Breast epithelium (tissue), 4 donors: Measurements from ENCODE around the gene CHN2. TPM values are rescaled to one million over a fixed set of nuclear protein-coding genes. Genes with fewer than 3 reads are reported as not detected.

Experiments
- DNase-seq, 2 donors: peaks; one replicate each; pipeline ENCODE4 v3.0.0-alpha.2; 2019; ENCODE audit warnings: low spot score in 2 of 2
- H3K27ac ChIP-seq, 2 donors: fragments of 200-600 bp; sonication (generic) in 1 of 2; one replicate each; pipeline ENCODE4 v1.5.1; 2016 to 2019; ENCODE audit warnings: mild to moderate bottlenecking in 1 of 2
- H3K27me3 ChIP-seq, 2 donors: fragments of 200-600 bp; sonication (generic) in 1 of 2; one replicate each; pipeline versions ENCODE4 v1.5.1 to v1.6.0; 2017 to 2019; ENCODE audit warnings: control low read depth in 1 of 2, mild to moderate bottlenecking in 1 of 2
- H3K36me3 ChIP-seq: fragments of 200-600 bp; one replicate; pipeline ENCODE4 v1.5.1; 2019
- H3K4me1 ChIP-seq, 2 donors: fragments of 200-600 bp; sonication (generic); one replicate each; pipeline ENCODE4 v1.5.1; 2016 to 2019; ENCODE audit warnings: control low read depth in 1 of 2
- H3K4me3 ChIP-seq, 3 donors: fragments of 200-600 bp; sonication (generic); 1 replicate in 2 of 3; 2 replicates in 1 of 3; pipeline ENCODE4 v1.5.1; 2016 to 2019; ENCODE audit warnings: mild to moderate bottlenecking in 3 of 3, moderate library complexity in 2 of 3
- H3K9me3 ChIP-seq, 2 donors: fragments of 200-600 bp; sonication (generic) in 1 of 2; one replicate each; pipeline ENCODE4 v1.5.1; 2016 to 2019; ENCODE audit warnings: control low read depth in 1 of 2
- POLR2A ChIP-seq: fragments of 450-650 bp; IDR thresholded peaks from one replicate; pipeline ENCODE4 v1.6.1; 2016; ENCODE audit warnings: antibody characterized with exemption, mild to moderate bottlenecking, moderate library complexity
- POLR2AphosphoS5 ChIP-seq, 3 donors: sonication (generic); formaldehyde crosslinking; IDR thresholded peaks; one replicate each; pipeline ENCODE4 v1.6.1; 2017; ENCODE audit warnings: antibody characterized with exemption in 3 of 3
- intact Hi-C: fragments of 100-400 bp; cut with DNase I; formaldehyde crosslinking; loops from one replicate; pipeline ENCODE4 v1.15.1; 2023; ENCODE audit warnings: low total_unique reads
- total RNA-seq, 3 donors: library from RNA; depleted of rRNA; stranded (reverse); fragments of >200 nt; gene quantifications; one replicate each; pipeline ENCODE4 v1.1.0, GENCODE V29; 2016
- TF ChIP-seq, protein P1 (sequence below), 3 donors: fragments of 450-650 bp; IDR thresholded peaks; one replicate each; pipeline ENCODE4 v1.5.1; 2016 to 2017; ENCODE audit warnings: antibody characterized with exemption in 3 of 3, mild to moderate bottlenecking in 3 of 3, moderate library complexity in 3 of 3

Gene CHN2
- total RNA-seq, 3 donors from 2014 or later: 6.3 to 17.1 (median 7.9) TPM

DNA sequence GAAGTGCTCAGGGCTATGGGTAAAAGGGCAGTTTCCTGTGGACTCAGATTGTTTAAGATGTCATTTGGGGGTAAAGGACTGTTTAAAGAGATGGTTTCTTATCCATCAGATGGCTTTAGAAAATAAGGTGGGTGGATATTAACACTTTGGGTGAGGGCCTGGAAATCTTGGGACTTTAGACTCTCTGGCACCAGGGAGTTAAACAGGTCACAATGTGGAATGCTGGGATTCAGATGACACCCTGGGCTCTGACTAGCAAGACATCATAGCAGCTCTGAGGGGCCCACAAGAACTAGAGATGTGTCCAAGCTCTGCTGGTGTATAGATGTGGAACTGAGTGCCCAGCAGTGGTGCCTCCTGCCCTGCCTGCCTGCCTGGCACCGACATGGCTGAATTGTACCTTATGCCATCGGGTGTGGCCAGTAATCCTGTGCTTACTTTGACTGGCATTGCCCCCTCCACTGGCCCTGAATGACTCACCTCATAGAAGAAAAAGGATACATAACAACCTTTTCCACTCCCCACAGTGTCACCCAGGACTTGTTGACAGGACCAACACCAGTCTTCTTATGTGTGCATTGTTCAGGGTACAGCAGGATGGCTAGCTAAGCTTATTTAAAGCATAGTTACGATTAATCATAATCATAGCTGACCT lies 269.1 kb downstream of the CHN2 start:
- H3K27ac ChIP-seq: no peak overlapping the region
- no peaks in the 10 kb centered on the region for H3K9me3 ChIP-seq

DNA sequence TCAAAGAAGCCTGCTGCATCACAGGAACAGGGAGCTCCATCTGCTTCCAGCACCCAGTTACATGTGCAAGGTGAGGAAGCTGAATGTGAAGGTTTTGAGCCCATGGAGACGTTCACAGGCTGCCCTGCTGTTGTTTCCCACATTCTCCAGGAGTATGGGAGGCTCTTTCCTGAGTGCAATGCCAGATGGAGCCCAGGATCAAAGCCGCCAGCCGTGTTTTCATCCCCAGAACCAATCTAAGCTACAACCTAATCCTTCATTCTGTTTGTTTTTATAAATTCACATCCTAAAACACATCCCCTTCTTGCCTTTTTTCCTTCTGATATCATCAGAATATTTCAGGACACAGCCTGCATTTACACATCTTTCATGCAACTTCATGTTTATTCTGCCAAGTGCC lies 270.2 kb downstream of the CHN2 start:
- Histone ChIP-seq H3K4me1 (no peaks in the 10 kb centered on the region), H3K36me3 (no peaks in the 10 kb centered on the region), H3K9me3 (no peaks in the 10 kb centered on the region), H3K27ac (no peak overlapping the region), H3K4me3 (no peak overlapping the region), H3K27me3 (no peaks in the 10 kb centered on the region)
- DNase-seq: no peak
- intact Hi-C loops: no loop called here
- TF ChIP-seq, protein P1, sequence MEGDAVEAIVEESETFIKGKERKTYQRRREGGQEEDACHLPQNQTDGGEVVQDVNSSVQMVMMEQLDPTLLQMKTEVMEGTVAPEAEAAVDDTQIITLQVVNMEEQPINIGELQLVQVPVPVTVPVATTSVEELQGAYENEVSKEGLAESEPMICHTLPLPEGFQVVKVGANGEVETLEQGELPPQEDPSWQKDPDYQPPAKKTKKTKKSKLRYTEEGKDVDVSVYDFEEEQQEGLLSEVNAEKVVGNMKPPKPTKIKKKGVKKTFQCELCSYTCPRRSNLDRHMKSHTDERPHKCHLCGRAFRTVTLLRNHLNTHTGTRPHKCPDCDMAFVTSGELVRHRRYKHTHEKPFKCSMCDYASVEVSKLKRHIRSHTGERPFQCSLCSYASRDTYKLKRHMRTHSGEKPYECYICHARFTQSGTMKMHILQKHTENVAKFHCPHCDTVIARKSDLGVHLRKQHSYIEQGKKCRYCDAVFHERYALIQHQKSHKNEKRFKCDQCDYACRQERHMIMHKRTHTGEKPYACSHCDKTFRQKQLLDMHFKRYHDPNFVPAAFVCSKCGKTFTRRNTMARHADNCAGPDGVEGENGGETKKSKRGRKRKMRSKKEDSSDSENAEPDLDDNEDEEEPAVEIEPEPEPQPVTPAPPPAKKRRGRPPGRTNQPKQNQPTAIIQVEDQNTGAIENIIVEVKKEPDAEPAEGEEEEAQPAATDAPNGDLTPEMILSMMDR (IDR thresholded peaks at IDR 0.05): no peak
- TF ChIP-seq POLR2AphosphoS5 (IDR thresholded peaks at IDR 0.05) (no peak), POLR2A (no peak)

More for the DNA sequence above, 269.1 kb downstream of the CHN2 start:
- TF ChIP-seq POLR2A: no peak
- TF ChIP-seq, protein P1 (IDR thresholded peaks at IDR 0.05): no peak
- no peak for TF ChIP-seq POLR2AphosphoS5 (IDR thresholded peaks at IDR 0.05)
- H3K27me3 ChIP-seq: no peaks in the 10 kb centered on the region
- no peak overlapping the region for H3K4me3 ChIP-seq
- H3K4me1 ChIP-seq: no peaks in the 10 kb centered on the region
- no peak for DNase-seq
- H3K36me3 ChIP-seq: no peaks in the 10 kb centered on the region
- intact Hi-C loops: no loop called here

DNA sequence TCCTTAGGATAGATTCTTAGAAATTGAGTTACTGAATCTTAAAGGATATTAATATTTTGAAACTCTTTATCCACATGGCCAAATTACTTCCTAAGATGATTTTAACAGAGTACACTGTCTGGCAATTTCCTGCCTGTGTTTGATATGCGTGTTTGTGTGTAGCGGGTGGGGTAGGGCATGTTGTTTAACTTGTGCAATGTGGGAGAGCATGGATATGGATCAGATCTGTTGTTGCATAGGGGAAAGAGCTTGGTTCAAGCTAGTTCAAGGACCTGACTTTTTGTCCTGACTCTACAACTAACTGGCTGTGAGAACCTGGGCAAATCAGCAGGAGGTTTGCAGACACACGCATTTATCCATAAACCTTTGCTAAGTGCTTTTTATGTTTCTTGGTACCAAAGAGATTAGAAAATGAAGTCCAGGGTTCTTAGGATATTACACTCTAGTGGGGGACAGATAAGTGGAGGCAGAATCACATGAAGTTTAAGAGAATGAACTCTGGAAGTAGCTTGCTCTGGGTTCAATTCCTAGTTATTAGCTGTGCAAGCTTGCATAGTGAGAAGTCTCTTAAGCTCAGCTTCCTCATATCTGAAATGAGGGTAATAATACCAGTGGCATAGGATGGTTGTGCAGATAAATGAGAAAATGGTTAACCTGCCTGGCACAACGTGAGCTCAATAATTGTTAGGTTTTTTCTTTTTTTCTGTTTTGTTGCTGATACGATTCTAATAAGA lies 272.8 kb downstream of the CHN2 start:
- H3K36me3 ChIP-seq: no peaks in the 10 kb centered on the region
- no peaks in the 10 kb centered on the region for H3K4me1 ChIP-seq
- H3K9me3 ChIP-seq: no peaks in the 10 kb centered on the region
- intact Hi-C loops: no loop called here
- H3K27me3 ChIP-seq: no peaks in the 10 kb centered on the region
- TF ChIP-seq POLR2A (no peak), POLR2AphosphoS5 (IDR thresholded peaks at IDR 0.05) (no peak)
- TF ChIP-seq, protein P1 (IDR thresholded peaks at IDR 0.05): no peak
- no peak overlapping the region for H3K4me3 ChIP-seq
- DNase-seq: no peak
- no peak overlapping the region for H3K27ac ChIP-seq

DNA sequence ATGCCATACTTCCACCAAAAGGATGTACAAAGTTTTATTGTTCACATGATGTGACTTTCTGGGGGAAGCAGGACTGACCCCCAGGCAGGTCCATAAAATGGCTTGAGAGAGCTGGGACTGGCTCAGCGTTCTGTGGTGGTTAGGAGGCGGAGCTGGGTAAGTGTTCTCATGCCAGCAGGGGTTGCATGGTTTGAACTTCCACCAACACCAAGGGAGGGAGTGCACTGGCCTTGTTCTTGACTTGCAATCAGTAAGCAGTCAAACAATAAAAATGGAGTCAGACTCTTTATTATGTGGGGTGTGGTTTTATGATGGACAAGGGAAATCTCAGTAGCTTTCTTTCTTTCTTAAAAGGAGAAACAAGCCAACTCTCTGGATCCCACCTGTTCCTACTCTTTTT lies 273.6 kb downstream of the CHN2 start:
- H3K27me3 ChIP-seq: no peaks in the 10 kb centered on the region
- no peak for TF ChIP-seq POLR2A
- TF ChIP-seq, protein P1 (IDR thresholded peaks at IDR 0.05): no peak
- TF ChIP-seq POLR2AphosphoS5 (IDR thresholded peaks at IDR 0.05): no peak

GRCh38 chr7:29469281-29469680 lies 274.7 kb downstream of the CHN2 start:
- Histone ChIP-seq H3K9me3 (no peaks in the 10 kb centered on the region), H3K4me3 (no peak overlapping the region), H3K36me3 (no peaks in the 10 kb centered on the region), H3K27ac (no peak overlapping the region), H3K27me3 (no peaks in the 10 kb centered on the region), H3K4me1 (no peaks in the 10 kb centered on the region)
- intact Hi-C loops: no loop called here
- DNase-seq: no peak
- no peak for TF ChIP-seq POLR2AphosphoS5 (IDR thresholded peaks at IDR 0.05)

More for the DNA sequence above, 273.6 kb downstream of the CHN2 start:
- DNase-seq: no peak
- Histone ChIP-seq H3K4me1 (no peaks in the 10 kb centered on the region), H3K36me3 (no peaks in the 10 kb centered on the region), H3K9me3 (no peaks in the 10 kb centered on the region), H3K4me3 (no peak overlapping the region), H3K27ac (no peak overlapping the region)
- intact Hi-C loops: no loop called here
